Gastrocnemius medialis (tissue), 4 donors: ENCODE data around the gene MINDY3. TPM values are rescaled to one million over a fixed set of nuclear protein-coding genes. Genes with fewer than 3 reads are reported as not detected.

Source experiments
- ATAC-seq, 2 donors: fragments of 150-250 bp; one replicate each; pipeline ENCODE4 v1.9.1; 2016
- DNase-seq, 2 donors: peaks; one replicate each; pipeline ENCODE4 v3.0.0-alpha.2; 2019
- H3K27ac ChIP-seq, 4 donors: fragments of 200-600 bp; sonication (generic); 1 replicate in 1 of 4; 2 replicates in 3 of 4; pipeline ENCODE4 v1.5.1; 2016 to 2018; ENCODE audit warnings: mild to moderate bottlenecking in 2 of 4, moderate library complexity in 1 of 4
- H3K27me3 ChIP-seq, 3 donors: fragments of 200-600 bp; sonication (generic) in 2 of 3; 1 replicate in 1 of 3; 2 replicates in 2 of 3; pipeline versions ENCODE4 v1.5.1 to v1.6.0; 2016 to 2019; ENCODE audit warnings: mild to moderate bottlenecking in 1 of 3, moderate library complexity in 1 of 3
- H3K36me3 ChIP-seq, 2 donors: fragments of 200-600 bp; sonication (generic) in 1 of 2; one replicate each; pipeline ENCODE4 v1.5.1; 2017 to 2018
- H3K4me1 ChIP-seq, 2 donors: fragments of 200-600 bp; sonication (generic) in 1 of 2; one replicate each; pipeline ENCODE4 v1.5.1; 2016 to 2017; ENCODE audit warnings: mild to moderate bottlenecking in 2 of 2
- H3K4me3 ChIP-seq, 4 donors: fragments of 200-600 bp; sonication (generic) in 3 of 4; 1 replicate in 1 of 4; 2 replicates in 3 of 4; pipeline ENCODE4 v1.5.1; 2016 to 2019; ENCODE audit warnings: mild to moderate bottlenecking in 2 of 4
- H3K9me3 ChIP-seq, 3 donors: fragments of 200-600 bp; sonication (generic) in 2 of 3; 1 replicate in 1 of 3; 2 replicates in 2 of 3; pipeline ENCODE4 v1.5.1; 2016 to 2019
- POLR2A ChIP-seq, 2 donors: fragments of 450-650 bp; IDR thresholded peaks; one replicate each; pipeline ENCODE4 v1.6.1; 2017; ENCODE audit warnings: antibody characterized with exemption in 2 of 2, mild to moderate bottlenecking in 2 of 2, moderate library complexity in 2 of 2
- in situ Hi-C, 4 donors: fragments of 200-750 bp; cut with MboI; loops; one replicate each; pipeline versions ENCODE4 v1.15.0 to v1.8.0; 2017; ENCODE audit warnings: low sequenced_read_pairs in 4 of 4
- intact Hi-C: fragments of 100-400 bp; cut with DNase I; formaldehyde crosslinking; loops from one replicate; pipeline ENCODE4 v1.15.1; 2023; ENCODE audit warnings: low total_unique reads
- total RNA-seq, 4 donors: library from RNA; depleted of rRNA; stranded (reverse); fragments of >200 nt; gene quantifications; one replicate each; pipeline versions ENCODE4 v1.1.0 to v1.2.3, GENCODE V29; 2016
- TF ChIP-seq, protein P1 (sequence below), 5 experiments: fragments of 450-650 bp in 3 of 5; fragments of 200-600 bp in 2 of 5; sonication (generic) in 2 of 5; IDR thresholded peaks in 4 of 5; conservative IDR thresholded peaks in 1 of 5; 1 replicate in 4 of 5; 2 replicates in 1 of 5; pipeline ENCODE4 v1.5.1; 2016 to 2019; ENCODE audit warnings: antibody characterized with exemption in 5 of 5, mild to moderate bottlenecking in 3 of 5, moderate library complexity in 3 of 5

Gene MINDY3
- total RNA-seq, 4 donors from 2014 or later = 7.6 to 37.5 (median 10.8) TPM

- no peak overlapping the region for H3K27ac ChIP-seq
- DNase-seq (no peak), ATAC-seq (no peak)
- H3K4me3 ChIP-seq = no peak overlapping the region
- H3K4me1 ChIP-seq = peaks cover 0 to 3% of the 10 kb centered on the region in 2 donors
- no peak for TF ChIP-seq POLR2A (IDR thresholded peaks at IDR 0.05)
- TF ChIP-seq, protein P1, sequence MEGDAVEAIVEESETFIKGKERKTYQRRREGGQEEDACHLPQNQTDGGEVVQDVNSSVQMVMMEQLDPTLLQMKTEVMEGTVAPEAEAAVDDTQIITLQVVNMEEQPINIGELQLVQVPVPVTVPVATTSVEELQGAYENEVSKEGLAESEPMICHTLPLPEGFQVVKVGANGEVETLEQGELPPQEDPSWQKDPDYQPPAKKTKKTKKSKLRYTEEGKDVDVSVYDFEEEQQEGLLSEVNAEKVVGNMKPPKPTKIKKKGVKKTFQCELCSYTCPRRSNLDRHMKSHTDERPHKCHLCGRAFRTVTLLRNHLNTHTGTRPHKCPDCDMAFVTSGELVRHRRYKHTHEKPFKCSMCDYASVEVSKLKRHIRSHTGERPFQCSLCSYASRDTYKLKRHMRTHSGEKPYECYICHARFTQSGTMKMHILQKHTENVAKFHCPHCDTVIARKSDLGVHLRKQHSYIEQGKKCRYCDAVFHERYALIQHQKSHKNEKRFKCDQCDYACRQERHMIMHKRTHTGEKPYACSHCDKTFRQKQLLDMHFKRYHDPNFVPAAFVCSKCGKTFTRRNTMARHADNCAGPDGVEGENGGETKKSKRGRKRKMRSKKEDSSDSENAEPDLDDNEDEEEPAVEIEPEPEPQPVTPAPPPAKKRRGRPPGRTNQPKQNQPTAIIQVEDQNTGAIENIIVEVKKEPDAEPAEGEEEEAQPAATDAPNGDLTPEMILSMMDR (IDR thresholded peaks at IDR 0.05 in 4 of 5, conservative IDR thresholded peaks at IDR 0.05 in 1 of 5) = no peak
- H3K9me3 ChIP-seq = no peaks in the 10 kb centered on the region
- intact Hi-C loops = no loop called here
- in situ Hi-C loops = loop anchor here in 1 of 4 donors (25.0 kb wide), 1 partner anchor 304 kb away; no protein-coding TSS in a partner anchor
- H3K36me3 ChIP-seq = no peaks in the 10 kb centered on the region
- H3K27me3 ChIP-seq = peaks cover 0 to 3% (median 0%) of the 10 kb centered on the region in 3 donors
These were observed 118.7 kb downstream of the MINDY3 start for GRCh38 chr10:15741581-15741980.

GRCh38 chr10:15740261-15740660, 120.0 kb downstream of the MINDY3 start:
- intact Hi-C loops (no loop called here), in situ Hi-C loops (loop anchor here in 1 of 4 donors (25.0 kb wide), 1 partner anchor 303 kb away; no protein-coding TSS in a partner anchor)
- DNase-seq (no peak), ATAC-seq (no peak)
- peaks cover 0 to 3% of the 10 kb centered on the region in 2 donors for H3K4me1 ChIP-seq
- H3K27me3 ChIP-seq = peaks cover 0 to 3% (median 0%) of the 10 kb centered on the region in 3 donors
- no peaks in the 10 kb centered on the region for H3K36me3 ChIP-seq
- H3K9me3 ChIP-seq = no peaks in the 10 kb centered on the region
- no peak overlapping the region for H3K27ac ChIP-seq
- TF ChIP-seq, protein P1 (IDR thresholded peaks at IDR 0.05 in 4 of 5, conservative IDR thresholded peaks at IDR 0.05 in 1 of 5) = no peak
- TF ChIP-seq POLR2A (IDR thresholded peaks at IDR 0.05) = no peak
- H3K4me3 ChIP-seq = no peak overlapping the region

GRCh38 chr10:15739254-15739970, 120.9 kb downstream of the MINDY3 start:
- peak overlapping the region in 1 of 4 donors; percentile 6 for H3K27ac ChIP-seq
- in situ Hi-C loops = loop anchor here in 1 of 4 donors (25.0 kb wide), 1 partner anchor 302 kb away; no protein-coding TSS in a partner anchor

GRCh38 chr10:15738270-15738925, 121.9 kb downstream of the MINDY3 start:
- in situ Hi-C loops = loop anchor here in 1 of 4 donors (25.0 kb wide), 1 partner anchor 301 kb away; no protein-coding TSS in a partner anchor
- ATAC-seq (peak in 1 of 2 donors; percentile 53), DNase-seq (no peak)
- no peak for TF ChIP-seq POLR2A (IDR thresholded peaks at IDR 0.05)
- TF ChIP-seq, protein P1 (IDR thresholded peaks at IDR 0.05 in 4 of 5, conservative IDR thresholded peaks at IDR 0.05 in 1 of 5) = no peak
- intact Hi-C loops = no loop called here
- no peaks in the 10 kb centered on the region for H3K36me3 ChIP-seq
- H3K27me3 ChIP-seq = peaks cover 0 to 3% (median 0%) of the 10 kb centered on the region in 3 donors
- no peak overlapping the region for H3K4me3 ChIP-seq
- H3K9me3 ChIP-seq = no peaks in the 10 kb centered on the region
- H3K4me1 ChIP-seq = peaks cover 0 to 3% of the 10 kb centered on the region in 2 donors
- peak overlapping the region in 2 of 4 donors; percentile 6 to 27 for H3K27ac ChIP-seq

More at GRCh38 chr10:15739254-15739970, 120.9 kb downstream of the MINDY3 start:
- Histone ChIP-seq H3K4me3 (no peak overlapping the region), H3K4me1 (peaks cover 0 to 3% of the 10 kb centered on the region in 2 donors), H3K27me3 (peaks cover 0 to 3% (median 0%) of the 10 kb centered on the region in 3 donors), H3K9me3 (no peaks in the 10 kb centered on the region), H3K36me3 (no peaks in the 10 kb centered on the region)
- no peak for ATAC-seq
- intact Hi-C loops = no loop called here
- TF ChIP-seq, protein P1 (IDR thresholded peaks at IDR 0.05 in 4 of 5, conservative IDR thresholded peaks at IDR 0.05 in 1 of 5) = no peak
- no peak for DNase-seq
